ENCODE results near the gene MCF2L2.
"Not testable (repeated sequence)": the region's sequence is repeated elsewhere in the genome, so short reads cannot be mapped to it uniquely, and the experiment has no call there.

Gene MCF2L2

DNA sequence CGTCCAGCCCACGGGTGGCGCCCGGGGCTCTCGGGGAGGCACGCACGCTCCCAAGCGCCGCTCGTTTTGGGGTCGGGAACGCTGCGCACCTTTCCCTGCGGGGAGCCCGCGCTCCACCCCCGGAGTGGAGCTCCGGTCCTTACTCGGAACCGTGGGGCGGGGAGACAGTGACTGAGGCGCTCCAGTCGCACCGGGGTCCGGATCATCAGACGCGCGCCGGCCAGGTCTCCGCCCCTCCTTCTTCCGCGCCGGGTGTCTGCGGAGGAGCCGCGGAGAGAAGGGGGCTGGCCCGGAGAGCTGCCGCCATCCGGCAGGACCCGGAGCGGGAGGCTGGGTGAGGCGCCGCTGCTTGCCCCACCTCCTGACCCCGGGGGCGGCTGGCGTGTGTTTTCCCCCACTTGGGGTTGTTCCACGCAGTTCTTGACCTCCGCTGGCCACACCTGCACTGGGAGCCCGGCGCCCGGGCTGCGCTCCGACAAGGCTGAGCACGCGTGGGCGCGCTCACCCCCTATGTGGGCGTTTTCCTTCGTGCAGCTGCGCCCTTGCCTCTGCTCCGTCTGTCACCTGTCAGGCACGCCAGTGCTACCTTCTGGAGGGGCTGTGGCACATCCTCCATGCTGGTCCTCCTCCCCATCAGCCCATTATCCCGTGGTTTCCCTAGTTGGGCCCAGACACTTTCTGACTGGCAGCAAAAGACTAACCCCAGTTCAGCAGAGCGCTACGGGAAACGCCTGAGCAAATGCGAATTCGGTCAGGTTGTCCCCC is at the start of gene MCF2L2:
Gene MCF2L2, minus strand, starts transcription at position 173 of the 765 bp plus-strand sequence. CDS start 642 bp downstream, outside the sequence.
- peak; percentile 77 for DNase-seq (ENCODE audit: low spot score)

GRCh38 chr3:183477801-183478456 is 49.5 kb upstream of the MCF2L2 start:
- peak; percentile 37 for DNase-seq (ENCODE audit: low spot score)

DNA sequence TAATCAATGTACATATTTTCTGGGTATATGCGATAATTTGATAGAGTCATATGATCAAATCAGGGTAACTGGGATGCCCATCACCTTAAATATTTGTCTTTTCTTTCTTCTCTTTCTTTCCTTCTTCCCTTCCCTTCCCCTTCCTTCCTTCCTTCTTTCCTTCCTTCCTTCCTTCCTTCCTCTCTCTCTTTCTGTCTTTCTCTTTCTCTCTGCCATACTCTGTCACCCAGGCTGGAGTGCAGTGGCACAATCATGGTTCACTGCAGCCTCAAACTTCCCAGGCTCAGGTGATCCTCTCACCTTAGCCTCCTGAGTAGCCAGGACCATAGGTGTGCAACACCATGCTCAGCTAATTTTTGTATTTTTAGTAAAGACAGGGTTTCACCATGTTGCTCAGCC is 47.3 kb upstream of the MCF2L2 start:
- DNase-seq (ENCODE audit: low spot score), result not testable (repeated sequence)

DNA sequence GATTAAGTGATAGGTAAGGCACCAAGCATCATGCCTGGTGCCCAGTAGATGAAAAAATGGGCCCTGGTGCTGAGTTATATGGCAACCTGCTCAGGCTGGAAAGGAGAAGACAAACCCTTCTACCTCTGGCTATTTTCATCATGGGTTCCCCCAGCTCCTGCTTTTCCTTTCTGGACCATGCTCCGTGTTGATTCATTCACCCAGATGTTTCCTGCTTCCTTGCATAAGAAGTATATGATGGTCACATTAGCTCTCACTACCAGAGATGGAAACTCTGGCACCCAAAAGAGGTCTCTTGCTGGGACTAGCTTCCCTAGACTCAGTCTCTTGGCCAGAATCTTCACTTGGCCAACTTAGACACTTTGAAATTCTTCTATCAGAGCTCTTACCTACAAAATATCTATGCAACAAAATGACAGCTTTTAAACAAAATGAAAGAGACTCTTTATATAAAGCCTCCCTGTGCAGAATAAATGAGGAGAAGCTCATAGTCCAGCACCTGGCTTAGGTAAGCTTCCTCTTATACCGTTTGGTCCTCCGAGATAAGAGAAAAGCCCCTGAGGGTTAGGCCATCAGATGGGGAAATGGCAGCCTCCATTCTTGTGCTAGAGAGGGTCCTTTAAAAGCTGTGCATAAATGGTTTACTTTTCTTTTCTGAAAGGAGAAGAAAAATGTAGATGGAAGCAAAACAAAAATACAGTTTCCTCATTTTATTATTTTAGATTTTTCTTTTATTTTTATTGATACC is 46.8 kb upstream of the MCF2L2 start:
- DNase-seq (ENCODE audit: low spot score), result no peak

DNA sequence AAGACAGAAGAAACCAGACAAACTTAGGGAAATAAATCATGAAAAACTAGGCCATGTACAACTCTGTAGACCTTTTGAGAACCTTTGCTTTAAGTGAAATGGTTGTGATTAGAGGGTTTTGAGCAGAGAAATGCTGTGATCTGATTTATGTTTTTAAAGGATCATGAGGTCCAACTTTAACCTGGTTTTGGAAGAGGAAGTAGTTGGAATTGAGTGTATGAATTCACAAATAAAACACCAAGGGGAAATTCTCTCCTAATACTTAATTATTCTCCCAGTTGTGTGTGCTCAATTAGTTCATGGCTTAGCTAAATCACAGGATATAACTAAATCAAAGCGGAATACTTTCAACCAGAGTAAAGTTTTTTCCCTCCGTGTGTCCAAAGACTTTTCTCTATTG is 45.5 kb upstream of the MCF2L2 start:
- no peak for DNase-seq (ENCODE audit: low spot score)

- DNase-seq (ENCODE audit: low spot score), result no peak
These were observed 43.7 kb upstream of the MCF2L2 start for GRCh38 chr3:183472155-183472554.

DNA sequence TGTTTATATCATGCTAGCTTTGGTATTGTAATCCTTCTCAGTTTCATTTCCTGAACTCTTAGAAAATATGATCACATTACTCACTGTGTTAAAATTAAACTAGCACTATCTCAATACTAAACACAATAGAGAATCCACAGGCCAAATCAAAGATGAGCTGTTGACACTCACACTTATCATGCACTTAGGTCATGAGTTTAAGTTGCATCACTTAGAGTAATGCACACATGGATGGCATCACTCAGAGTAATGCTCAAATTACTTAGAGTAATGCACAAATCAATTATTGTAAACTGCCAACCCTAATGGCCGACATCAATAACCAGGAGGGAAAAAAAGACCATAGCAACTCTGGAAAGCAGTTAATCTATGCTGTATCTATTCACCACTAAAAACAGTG is 40.0 kb upstream of the MCF2L2 start:
- DNase-seq (ENCODE audit: low spot score), result no peak

DNA sequence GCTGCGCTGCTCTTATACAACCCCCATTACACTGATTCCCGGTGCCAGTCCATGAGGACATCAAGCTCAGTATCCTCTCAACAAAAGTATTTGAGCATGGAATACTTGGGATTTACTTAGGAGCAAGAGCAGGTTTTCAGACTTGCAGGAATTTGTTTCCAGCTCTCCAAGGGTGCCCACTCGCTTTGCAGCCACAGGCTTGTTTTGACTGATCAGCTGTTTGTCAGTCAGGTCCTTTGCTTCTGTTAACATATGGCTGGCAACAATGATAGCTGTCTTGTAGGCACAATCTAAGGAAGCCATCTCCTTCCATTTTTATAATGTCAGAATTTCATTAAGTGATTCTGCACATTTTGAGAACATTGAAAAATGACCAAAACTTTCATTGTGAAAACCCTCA is 38.2 kb upstream of the MCF2L2 start:
- DNase-seq (ENCODE audit: low spot score), result no peak

- DNase-seq (ENCODE audit: low spot score), result not testable (repeated sequence)
These were observed 37.3 kb upstream of the MCF2L2 start for GRCh38 chr3:183465710-183466109.

GRCh38 chr3:183464480-183464879 is 36.1 kb upstream of the MCF2L2 start:
- DNase-seq (ENCODE audit: low spot score), result no peak

- no peak for DNase-seq (ENCODE audit: low spot score)
These were observed 31.9 kb upstream of the MCF2L2 start for GRCh38 chr3:183460081-183461055.

DNA sequence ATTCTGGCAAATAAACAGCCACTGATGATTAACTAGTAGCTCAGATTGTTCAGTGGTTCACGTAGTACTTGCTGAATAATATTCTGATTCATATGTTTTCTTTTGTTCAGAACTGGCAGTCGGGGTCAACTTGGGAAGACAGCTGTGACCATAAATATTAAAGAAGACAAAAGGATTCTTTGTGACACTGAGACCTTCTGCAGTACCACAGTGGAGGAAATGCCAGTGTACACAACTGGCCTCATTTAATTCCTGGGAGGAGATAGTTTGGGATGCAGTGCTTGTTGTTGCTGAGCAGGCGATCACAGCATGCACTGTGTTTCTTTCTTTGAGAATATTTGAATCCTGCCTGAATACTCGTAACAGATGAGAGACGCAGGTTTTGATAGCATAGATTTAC is 26.7 kb upstream of the MCF2L2 start:
- no peak for DNase-seq (ENCODE audit: low spot score)

- DNase-seq (ENCODE audit: low spot score), result no peak
These were observed 25.6 kb upstream of the MCF2L2 start for GRCh38 chr3:183454064-183454463.

DNA sequence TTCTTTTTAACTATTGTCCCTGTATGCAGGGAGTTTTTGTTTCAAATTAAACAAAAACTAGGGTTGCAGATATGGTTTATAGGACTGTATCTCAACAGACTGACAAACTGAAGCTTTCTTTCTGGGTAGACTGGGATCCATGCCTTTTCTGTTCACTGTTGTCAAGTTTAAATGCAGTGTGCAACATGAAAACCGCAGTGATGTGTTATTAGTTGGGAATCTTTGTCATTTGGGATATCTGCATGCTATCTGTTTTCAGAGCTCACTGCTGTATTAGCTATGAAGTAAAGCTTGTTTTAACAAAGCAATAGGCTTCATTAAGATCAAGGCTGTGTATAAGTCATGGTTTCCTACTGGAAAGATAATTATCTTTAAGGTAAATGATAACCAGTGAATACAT is 21.4 kb upstream of the MCF2L2 start:
- no peak for DNase-seq (ENCODE audit: low spot score)

DNA sequence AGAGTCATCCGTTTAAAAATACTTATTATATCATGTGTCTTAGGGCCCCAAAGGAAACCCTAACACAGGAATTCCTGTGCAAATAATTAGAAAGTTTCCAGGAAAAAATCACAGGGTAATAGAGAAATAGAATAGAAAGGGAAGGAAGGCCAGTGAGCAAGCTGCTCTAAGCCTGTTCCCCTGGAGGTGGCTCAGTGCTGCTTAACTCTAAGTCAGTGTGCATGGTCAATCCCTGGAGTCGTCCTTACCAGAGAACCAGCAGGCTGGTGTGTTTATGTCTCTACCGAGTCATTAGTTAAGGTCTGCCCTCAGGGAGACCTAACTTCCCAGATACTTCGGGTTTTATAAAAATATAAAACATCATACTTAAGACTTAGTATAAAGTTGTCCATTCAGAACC is 21.0 kb upstream of the MCF2L2 start:
- no peak for DNase-seq (ENCODE audit: low spot score)

GRCh38 chr3:183448369-183449128 is 20.1 kb upstream of the MCF2L2 start:
- DNase-seq (ENCODE audit: low spot score), result no peak

DNA sequence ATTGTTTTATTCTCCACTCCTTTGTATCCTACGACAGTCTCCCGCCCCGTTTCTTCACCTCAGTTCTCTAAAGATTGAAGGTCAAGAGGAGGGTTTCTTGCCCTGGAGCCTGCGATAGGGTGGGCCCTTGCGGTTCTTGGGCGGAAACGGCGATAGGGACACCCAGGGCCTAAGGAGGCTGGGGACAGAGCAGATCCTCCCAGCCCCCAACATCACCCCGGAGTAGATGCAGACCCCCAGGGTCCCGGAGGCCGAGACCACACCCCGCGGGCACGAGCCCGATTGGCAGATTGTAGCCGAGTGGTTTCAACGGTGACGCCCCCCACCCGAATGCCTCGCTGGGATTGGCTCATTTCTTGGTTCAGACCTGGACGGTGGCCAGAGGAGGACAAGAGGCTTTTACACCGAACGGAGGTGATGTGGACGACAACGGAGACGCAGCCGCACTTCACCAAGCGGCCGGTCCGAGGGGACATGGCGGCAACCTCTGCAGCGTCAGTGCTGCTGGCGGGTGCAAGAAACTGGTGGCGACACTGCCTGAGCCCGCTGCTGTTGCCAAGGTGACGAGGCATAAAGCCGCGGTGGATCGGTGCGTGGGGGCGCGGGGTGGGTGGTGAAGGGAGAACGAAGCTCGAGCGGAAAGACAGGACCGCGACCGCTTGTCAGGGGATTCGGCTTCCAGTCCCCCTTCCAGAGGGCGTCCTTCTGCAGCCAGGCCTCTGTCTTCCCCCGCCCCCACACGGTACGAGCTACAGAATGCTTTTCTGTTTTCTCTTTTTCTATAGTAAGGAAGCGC is 19.0 kb upstream of the MCF2L2 start:
- DNase-seq (ENCODE audit: low spot score), result peak; percentile 99

GRCh38 chr3:183446838-183447205 is 18.4 kb upstream of the MCF2L2 start:
- no peak for DNase-seq (ENCODE audit: low spot score)

DNA sequence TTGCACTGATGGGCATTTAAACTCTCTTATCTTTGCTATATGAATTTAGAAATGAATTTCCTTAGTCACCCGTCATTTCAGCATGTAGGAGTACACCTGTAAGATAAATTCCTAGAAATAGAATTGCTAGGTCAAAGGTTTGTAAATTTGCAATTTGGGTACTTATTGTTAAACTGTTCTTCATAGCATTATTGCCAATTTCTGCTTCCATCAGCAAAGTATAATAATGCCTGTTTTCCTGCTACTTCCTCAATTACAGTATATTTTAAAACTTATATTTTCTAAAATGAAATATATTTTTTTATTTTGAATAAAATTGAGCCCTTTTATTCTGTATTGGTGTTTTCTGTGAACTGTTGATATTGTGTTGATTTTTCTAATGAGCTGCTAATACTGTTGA is 16.3 kb upstream of the MCF2L2 start:
- no peak for DNase-seq (ENCODE audit: low spot score)

Measured in ecto neural progenitor cell (in vitro differentiated cells).